RKO (cell line): ENCODE results near the gene DGKI.

Experiments
- DNase-seq: peaks from one replicate; pipeline ENCODE4 v3.0.0-alpha.2; 2016; ENCODE audit warnings: low spot score

Gene DGKI

GRCh38 chr7:137591421-137591837 lies 255.3 kb downstream of the DGKI start:
- DNase-seq, result peak; percentile 52

GRCh38 chr7:137590756-137591305 lies 255.9 kb downstream of the DGKI start:
- DNase-seq, result no peak

GRCh38 chr7:137590071-137590755 lies 256.6 kb downstream of the DGKI start:
- no peak for DNase-seq

- no peak for DNase-seq
Measured at GRCh38 chr7:137587326-137587725, 259.4 kb downstream of the DGKI start.

GRCh38 chr7:137585591-137585990 lies 261.2 kb downstream of the DGKI start:
- DNase-seq, result no peak

GRCh38 chr7:137583172-137583571 lies 263.6 kb downstream of the DGKI start:
- DNase-seq, result no peak

GRCh38 chr7:137579913-137580640 lies 266.7 kb downstream of the DGKI start:
- DNase-seq, result peak; percentile 95

- no peak for DNase-seq
Measured at GRCh38 chr7:137578541-137578940, 268.2 kb downstream of the DGKI start.

GRCh38 chr7:137577184-137577583 lies 269.6 kb downstream of the DGKI start:
- no peak for DNase-seq

GRCh38 chr7:137576481-137576880 lies 270.3 kb downstream of the DGKI start:
- no peak for DNase-seq

- DNase-seq, result no peak
Measured at GRCh38 chr7:137574812-137575211, 272.0 kb downstream of the DGKI start.

- DNase-seq, result no peak
Measured at GRCh38 chr7:137572056-137572784, 274.6 kb downstream of the DGKI start.

- DNase-seq, result no peak
Measured at GRCh38 chr7:137564677-137565076, 282.1 kb downstream of the DGKI start.

- DNase-seq, result no peak
Measured at GRCh38 chr7:137563981-137564380, 282.8 kb downstream of the DGKI start.

- DNase-seq, result no peak
Measured at GRCh38 chr7:137547485-137547884, 299.3 kb downstream of the DGKI start.

- DNase-seq, result no peak
Measured at GRCh38 chr7:137546671-137547070, 300.1 kb downstream of the DGKI start.

GRCh38 chr7:137546009-137546408 lies 300.8 kb downstream of the DGKI start:
- no peak for DNase-seq

GRCh38 chr7:137545059-137545716 lies 301.6 kb downstream of the DGKI start:
- no peak for DNase-seq

- DNase-seq, result no peak
Measured at GRCh38 chr7:137544453-137545058, 302.2 kb downstream of the DGKI start.

- DNase-seq, result no peak
Measured at GRCh38 chr7:137539111-137539715, 307.6 kb downstream of the DGKI start.

GRCh38 chr7:137538361-137538762 lies 308.4 kb downstream of the DGKI start:
- DNase-seq, result no peak
